ENCODE data around the gene KCNH2.
"Not testable (repeated sequence)": the region's sequence is repeated elsewhere in the genome, so short reads cannot be mapped to it uniquely, and the experiment has no call there.

The KCNH2 gene, protein sequence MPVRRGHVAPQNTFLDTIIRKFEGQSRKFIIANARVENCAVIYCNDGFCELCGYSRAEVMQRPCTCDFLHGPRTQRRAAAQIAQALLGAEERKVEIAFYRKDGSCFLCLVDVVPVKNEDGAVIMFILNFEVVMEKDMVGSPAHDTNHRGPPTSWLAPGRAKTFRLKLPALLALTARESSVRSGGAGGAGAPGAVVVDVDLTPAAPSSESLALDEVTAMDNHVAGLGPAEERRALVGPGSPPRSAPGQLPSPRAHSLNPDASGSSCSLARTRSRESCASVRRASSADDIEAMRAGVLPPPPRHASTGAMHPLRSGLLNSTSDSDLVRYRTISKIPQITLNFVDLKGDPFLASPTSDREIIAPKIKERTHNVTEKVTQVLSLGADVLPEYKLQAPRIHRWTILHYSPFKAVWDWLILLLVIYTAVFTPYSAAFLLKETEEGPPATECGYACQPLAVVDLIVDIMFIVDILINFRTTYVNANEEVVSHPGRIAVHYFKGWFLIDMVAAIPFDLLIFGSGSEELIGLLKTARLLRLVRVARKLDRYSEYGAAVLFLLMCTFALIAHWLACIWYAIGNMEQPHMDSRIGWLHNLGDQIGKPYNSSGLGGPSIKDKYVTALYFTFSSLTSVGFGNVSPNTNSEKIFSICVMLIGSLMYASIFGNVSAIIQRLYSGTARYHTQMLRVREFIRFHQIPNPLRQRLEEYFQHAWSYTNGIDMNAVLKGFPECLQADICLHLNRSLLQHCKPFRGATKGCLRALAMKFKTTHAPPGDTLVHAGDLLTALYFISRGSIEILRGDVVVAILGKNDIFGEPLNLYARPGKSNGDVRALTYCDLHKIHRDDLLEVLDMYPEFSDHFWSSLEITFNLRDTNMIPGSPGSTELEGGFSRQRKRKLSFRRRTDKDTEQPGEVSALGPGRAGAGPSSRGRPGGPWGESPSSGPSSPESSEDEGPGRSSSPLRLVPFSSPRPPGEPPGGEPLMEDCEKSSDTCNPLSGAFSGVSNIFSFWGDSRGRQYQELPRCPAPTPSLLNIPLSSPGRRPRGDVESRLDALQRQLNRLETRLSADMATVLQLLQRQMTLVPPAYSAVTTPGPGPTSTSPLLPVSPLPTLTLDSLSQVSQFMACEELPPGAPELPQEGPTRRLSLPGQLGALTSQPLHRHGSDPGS

GRCh38 chr7:150978126-150978789 is at the start of gene KCNH2:
Gene KCNH2 (minus strand): TSS chr7:150978321. CDS start chr7:150977913, 408 bp downstream.
- DNase-seq, result peak; percentile 83 to 85

DNA sequence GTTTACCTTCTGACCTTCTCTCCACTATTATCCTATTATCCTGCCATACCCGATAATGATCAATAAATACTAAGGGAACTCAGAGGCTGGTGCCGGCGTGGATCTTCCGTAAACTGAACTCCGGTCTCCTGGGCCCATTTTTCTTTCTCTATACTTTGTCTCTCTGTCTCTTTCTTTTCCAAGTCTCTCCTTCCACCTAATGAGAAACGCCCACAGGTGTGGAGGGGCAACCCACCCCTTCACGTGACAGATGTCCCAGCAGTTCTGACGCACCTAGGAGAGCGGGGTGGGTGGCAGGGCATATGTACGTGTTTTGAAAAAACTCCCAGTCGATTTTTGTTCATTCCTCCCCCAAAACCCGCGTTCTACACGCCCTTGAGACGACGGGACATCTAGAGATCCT is 49.6 kb upstream of the KCNH2 start:
- not testable (repeated sequence) for DNase-seq

DNA sequence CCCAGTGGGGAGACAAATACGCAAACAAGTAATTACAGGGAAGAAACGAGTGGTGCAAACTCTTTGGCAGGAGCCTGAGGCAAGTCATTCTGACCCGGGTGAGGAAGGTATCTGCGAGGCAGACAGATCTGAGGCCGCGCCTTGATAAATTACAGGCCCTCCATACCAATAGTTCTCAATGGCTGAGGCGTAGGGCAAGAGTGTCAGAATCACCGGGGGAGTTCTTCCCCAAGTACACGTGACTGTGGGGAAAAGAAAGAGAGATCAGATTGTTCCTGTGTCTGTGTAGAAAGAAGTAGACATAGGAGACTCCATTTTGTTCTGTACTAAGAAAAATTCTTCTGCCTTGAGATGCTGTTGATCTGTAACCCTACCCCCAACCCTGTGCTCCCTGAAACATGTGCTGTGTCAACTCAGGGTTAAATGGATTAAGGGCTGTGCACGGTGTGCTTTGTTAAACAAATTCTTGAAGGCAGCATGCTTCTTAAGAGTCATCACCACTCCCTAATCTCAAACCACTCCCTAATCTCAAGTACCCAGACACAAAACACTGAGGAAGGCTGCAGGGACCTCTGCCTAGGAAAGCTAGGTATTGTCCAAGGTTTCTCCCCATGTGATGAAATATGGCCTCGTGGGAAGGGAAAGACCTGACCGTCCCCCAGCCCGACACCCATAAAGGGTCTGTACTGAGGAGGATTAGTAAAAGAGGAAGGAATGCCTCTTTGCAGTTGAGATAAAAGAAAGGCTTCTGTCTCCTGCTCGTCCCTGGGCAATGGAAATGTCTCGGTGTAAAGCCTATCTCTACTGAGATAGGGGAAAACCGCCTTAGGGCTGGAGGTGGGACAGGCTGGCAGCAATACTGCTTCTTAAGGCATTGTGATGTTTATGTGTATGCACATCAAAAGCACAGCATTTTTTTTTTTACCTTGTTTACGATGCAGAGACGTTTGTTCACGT is 48.9 kb upstream of the KCNH2 start:
- peak in 1 of 2 experiments; percentile 54 for DNase-seq

- DNase-seq, result no peak
Measured at GRCh38 chr7:151025924-151026671, 48.0 kb upstream of the KCNH2 start.

DNA sequence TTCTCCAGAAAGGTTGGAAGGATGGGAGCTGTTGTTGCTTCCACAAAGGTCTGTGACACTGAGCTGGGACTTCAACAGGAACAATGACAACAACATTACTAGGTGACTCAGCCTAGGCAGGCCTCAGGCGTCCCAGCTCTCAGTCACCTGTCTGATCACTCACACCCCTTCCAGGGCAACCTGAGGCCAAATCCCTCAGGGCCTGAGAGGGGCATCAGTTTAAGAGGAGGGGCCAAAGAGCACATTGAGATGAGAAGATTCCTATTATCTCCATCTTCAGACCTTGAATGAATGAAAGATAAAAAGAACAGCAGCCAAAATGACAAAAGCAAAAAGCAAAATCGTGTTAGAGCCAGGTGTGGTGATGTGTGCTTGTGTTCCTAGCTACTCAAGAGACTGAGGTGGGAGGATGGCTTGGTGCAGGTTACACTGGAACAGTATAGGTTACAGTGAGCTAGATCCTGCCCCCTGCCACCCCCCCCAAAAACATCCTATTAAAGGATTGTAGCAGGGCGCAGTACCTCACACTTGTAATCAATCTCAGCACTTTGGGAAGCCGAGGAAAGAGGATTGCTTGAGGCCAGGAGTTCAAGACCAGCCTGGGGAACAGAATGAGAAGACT is 46.4 kb upstream of the KCNH2 start, which contains the start of gene ATG9B:
ATG9B (minus strand) TSS at position 60 of the 622 bp plus-strand sequence. CDS start 71 bp downstream, outside the sequence.
- DNase-seq, result no peak

GRCh38 chr7:151023232-151023631 is 45.1 kb upstream of the KCNH2 start:
- DNase-seq, result peak in 1 of 2 experiments; percentile 38

DNA sequence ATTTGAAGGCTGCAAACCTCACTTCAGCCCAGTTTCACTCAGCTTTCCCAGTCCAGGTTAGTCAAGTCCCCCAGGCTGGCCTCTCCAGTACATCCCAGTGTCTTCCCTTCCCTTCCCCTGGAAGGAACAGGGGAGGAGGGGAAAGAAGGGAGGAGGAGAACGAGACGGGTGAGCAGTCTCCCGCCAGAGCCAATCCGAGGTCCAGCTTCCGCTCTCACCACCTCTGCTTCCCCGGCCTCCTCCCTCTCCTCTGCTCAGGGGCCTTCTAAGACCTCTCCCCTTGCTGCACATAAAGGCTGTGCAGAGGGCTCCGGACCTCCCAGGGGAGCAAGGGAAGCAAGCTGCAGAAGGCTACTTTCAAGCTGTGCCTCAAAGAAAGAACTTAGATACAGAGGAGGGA is 42.1 kb upstream of the KCNH2 start:
- DNase-seq, result no peak

DNA sequence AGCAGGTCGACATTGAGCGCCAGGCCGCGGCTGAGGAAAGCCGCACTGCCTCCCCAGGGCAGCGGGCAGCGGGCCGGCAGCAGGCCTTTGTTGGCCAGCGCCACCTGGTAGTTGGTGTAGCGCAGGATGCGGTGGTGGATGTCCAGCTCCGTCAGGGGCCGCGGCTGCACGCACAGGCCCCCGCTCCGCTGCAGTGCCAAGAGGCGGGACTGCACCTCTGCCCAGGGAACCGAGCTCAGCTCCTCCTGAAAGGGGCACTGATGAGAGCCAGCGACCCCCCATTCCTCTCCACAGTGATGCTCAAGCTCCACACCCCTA is 41.0 kb upstream of the KCNH2 start:
- DNase-seq, result no peak

DNA sequence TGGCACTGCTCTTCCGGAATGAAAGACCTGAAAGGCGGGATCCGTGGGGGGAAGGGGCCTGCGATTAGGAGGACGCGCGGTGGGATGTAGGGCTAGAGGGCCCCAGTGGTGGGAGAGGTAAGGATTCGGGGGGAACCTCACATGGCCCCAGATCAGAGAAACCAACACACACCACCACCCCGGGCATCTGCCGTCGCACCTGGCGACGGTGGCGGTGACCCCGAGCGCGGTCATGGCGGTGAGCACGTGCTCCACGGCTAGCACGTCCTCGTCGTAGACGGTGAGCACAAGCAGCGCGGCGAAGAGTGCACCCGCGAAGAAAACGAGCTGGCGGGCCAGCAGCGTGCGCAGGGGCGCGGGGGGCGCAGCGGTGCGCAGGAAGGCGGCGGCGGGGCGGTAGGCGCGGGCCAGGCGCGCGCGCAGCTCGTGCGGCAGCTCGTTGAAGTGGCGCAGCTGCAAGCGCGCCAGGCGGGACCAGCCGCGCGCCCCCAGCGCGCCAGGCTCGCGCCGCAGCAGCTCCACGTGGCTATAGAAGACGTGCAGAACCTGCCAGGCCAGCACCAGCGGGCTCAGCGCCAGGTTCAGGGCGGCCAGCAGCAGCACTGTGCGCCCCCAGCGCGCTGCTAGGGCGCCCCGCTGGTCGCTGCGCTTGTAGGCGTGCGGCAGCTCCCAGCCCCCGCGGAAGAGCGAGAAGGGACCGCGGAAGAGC is 40.5 kb upstream of the KCNH2 start:
- DNase-seq, result peak in 1 of 2 experiments; percentile 54

GRCh38 chr7:151017953-151018420 is 39.9 kb upstream of the KCNH2 start:
- DNase-seq, result peak; percentile 38 to 68

DNA sequence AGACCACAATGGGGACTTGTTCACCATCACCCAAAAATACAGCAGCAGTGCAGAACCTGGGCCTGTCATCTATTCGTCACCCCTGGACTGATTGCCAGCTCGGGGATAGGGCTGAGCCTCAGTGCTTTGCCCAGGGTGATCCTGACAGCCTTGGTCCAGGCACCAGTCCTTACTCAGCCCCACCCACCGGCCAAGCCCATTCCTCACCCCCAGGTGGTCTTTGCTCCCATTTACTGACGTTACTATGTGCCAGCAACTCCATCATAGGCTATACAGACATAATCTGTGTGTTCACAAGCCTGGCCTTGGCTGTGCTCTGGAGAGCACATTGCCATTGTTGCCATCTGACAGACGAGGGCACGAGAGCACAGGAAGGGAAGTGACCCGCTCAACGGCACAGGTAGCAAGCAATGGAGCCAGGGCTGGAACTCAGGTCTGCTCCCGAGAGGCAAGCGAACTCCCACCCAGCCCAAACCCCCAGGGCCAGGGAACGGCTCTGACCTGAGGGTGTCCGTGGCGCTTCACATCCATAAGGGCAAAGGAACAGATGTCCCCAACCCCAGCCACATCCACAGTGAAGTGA is 39.3 kb upstream of the KCNH2 start:
- peak in 1 of 2 experiments; percentile 40 for DNase-seq

- no peak for DNase-seq
Measured at GRCh38 chr7:151016942-151017341, 38.8 kb upstream of the KCNH2 start.

- DNase-seq, result no peak
Measured at GRCh38 chr7:151016505-151016904, 38.4 kb upstream of the KCNH2 start.

- no peak for DNase-seq
Measured at GRCh38 chr7:151015967-151016366, 37.8 kb upstream of the KCNH2 start.

DNA sequence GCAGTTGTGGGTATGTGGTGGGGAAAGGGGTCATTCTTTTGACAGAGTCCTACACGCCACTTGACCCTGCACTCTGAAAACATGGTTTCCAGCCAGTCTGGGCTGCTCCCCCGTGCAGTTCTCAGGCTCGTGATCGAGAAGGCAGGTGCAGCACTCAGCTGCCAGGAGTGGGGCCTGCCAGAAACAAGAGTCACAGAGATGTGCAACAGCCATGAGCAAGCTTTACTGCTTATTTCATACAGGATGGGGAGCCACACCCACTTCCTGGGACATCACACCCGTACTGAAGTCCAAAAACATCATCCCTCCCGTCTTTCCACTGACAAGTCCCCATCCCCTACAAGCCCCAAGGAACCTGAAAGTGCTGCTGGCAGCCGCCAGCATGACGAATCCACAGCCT is 36.8 kb upstream of the KCNH2 start:
- no peak for DNase-seq

- DNase-seq, result peak in 1 of 2 experiments; percentile 29
Measured at GRCh38 chr7:151013733-151014497, 35.8 kb upstream of the KCNH2 start.

DNA sequence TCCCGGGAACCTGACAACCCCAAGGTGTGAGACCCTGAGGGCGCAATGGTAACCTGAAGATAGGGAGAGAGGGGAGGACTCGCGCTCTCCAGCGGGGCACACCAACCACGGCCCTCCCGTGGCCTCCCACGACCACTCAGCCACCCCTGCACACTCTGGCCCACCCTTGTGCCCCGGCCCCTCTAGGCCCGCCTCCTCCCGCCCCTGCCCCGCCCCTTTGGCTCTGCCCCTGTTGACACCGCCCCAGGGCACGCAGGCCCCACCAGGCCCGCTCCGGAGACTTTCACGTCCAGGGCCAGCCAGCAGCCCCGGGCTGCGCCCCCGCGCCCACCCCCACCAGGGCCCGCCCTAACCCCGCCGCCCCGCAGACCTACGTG is 35.2 kb upstream of the KCNH2 start:
- no peak for DNase-seq

GRCh38 chr7:151012911-151013347 is 34.8 kb upstream of the KCNH2 start:
- peak in 1 of 2 experiments; percentile 34 for DNase-seq

Measured in NCI-H524 (cell line).